HCT116 (cell line): ENCODE measurements around the gene DPYD. TPM values are rescaled to one million over a fixed set of nuclear protein-coding genes. Genes with fewer than 3 reads are reported as not detected.

ENCODE experiments used
- ATAC-seq: fragments of 200-7000 bp; cut with Tn5 transposase; 2 replicates; pipeline ENCODE4 v1.9.1; 2020; ENCODE audit warnings: mild to moderate bottlenecking, moderate library complexity
- BruUV-seq: library from RNA; stranded (reverse); fragments of 400-500 nt; replicated peaks from 2 replicates; lab custom pipeline; 2021; lab: Mats Ljungman, UMichigan
- CTCF ChIA-PET: fragments of 300-600 bp; sonication (Branson Sonifier 250); formaldehyde crosslinking; loops from one replicate; lab custom pipeline; 2021; ENCODE audit warnings: antibody characterized with exemption; lab: Charles Lee
- POLR2A ChIA-PET: fragments of 300-600, 350-600 bp; sonication (Branson Sonifier 250); formaldehyde crosslinking; loops from one replicate; lab custom pipeline; 2021; ENCODE audit warnings: antibody characterized with exemption; lab: Charles Lee
- RAD21 ChIA-PET, 2 experiments: fragments of 300-600 bp; sonication (Branson Sonifier 250); formaldehyde crosslinking; loops; one replicate each; lab custom pipeline; 2023; ENCODE audit warnings: low total read pairs in 2 of 2; ENCODE audit not compliant: uncharacterized antibody in 2 of 2, unreplicated experiment in 2 of 2, low non-redundant PET in 1 of 2; lab: Charles Lee
- DNase-seq: peaks from one replicate; pipeline ENCODE4 v3.0.0-alpha.2; 2010; ENCODE audit warnings: low read depth, low spot score
- H2AFZ ChIP-seq: fragments of 200-600 bp; shearing (Covaris generic), sonication (generic); 2 replicates; pipeline ENCODE4 v1.6.1; 2017; ENCODE audit warnings: low read depth, mixed run types, mixed read lengths, antibody characterized with exemption, low read length; ENCODE audit not compliant: poor library complexity, severe bottlenecking
- H3K27ac ChIP-seq: 2 replicates; pipeline ENCODE4 v1.5.1; 2012; ENCODE audit warnings: low read depth, low read length
- H3K27me3 ChIP-seq: fragments of 200-600 bp; sonication (generic); 2 replicates; pipeline ENCODE4 v1.6.1; 2016; ENCODE audit warnings: mixed run types, low read length, mixed read lengths; ENCODE audit not compliant: insufficient read depth
- H3K36me3 ChIP-seq, 2 experiments: fragments of 200-500 bp in 1 of 2; fragments of 200-600 bp in 1 of 2; sonication (Bioruptor generic) in 1 of 2; sonication (generic) in 1 of 2; 2 replicates each; pipeline versions ENCODE4 v1.5.1 to v1.6.1; 2014 to 2016; ENCODE audit warnings: low read length in 2 of 2, inconsistent platforms in 1 of 2, mixed read lengths in 1 of 2, mixed run types in 1 of 2; ENCODE audit not compliant: insufficient read depth in 2 of 2, control insufficient read depth in 1 of 2
- H3K4me1 ChIP-seq, 2 experiments: fragments of 200-600 bp in 1 of 2; sonication (generic) in 1 of 2; 2 replicates each; pipeline versions ENCODE4 v1.5.1 to v1.6.1; 2012 to 2017; ENCODE audit warnings: low read length in 2 of 2, inconsistent platforms in 1 of 2, mild to moderate bottlenecking in 1 of 2, mixed read lengths in 1 of 2, mixed run types in 1 of 2, moderate library complexity in 1 of 2; ENCODE audit not compliant: insufficient read depth in 2 of 2, control insufficient read depth in 1 of 2
- H3K4me2 ChIP-seq: fragments of 200-600 bp; sonication (generic); 2 replicates; pipeline ENCODE4 v1.6.1; 2017; ENCODE audit warnings: mixed run types, low read length, mixed read lengths
- H3K4me3 ChIP-seq, 2 experiments: fragments of 200-600 bp in 1 of 2; sonication (generic) in 1 of 2; replicated peaks in 1 of 2; 2 replicates each; pipeline ENCODE4 v1.5.1; 2011 to 2016; ENCODE audit warnings: low read length in 2 of 2, control low read depth in 1 of 2, low read depth in 1 of 2, mild to moderate bottlenecking in 1 of 2, mixed read lengths in 1 of 2, mixed run types in 1 of 2
- H3K79me2 ChIP-seq: fragments of 200-600 bp; sonication (generic); 2 replicates; pipeline ENCODE4 v1.6.1; 2017; ENCODE audit warnings: mild to moderate bottlenecking, mixed run types, low read length, moderate library complexity, mixed read lengths; ENCODE audit not compliant: insufficient read depth
- H3K9ac ChIP-seq: fragments of 200-600 bp; sonication (generic); 2 replicates; pipeline ENCODE4 v1.6.1; 2016; ENCODE audit warnings: low read length, mixed read lengths
- H3K9me2 ChIP-seq: fragments of 200-600 bp; sonication (generic), shearing (Covaris generic); 2 replicates; pipeline ENCODE4 v1.6.1; 2017; ENCODE audit warnings: mixed run types, mild to moderate bottlenecking, moderate library complexity; ENCODE audit not compliant: insufficient read depth
- H3K9me3 ChIP-seq, 2 experiments: fragments of 200-500 bp in 1 of 2; fragments of 200-600 bp in 1 of 2; sonication (Bioruptor generic) in 1 of 2; sonication (generic) in 1 of 2; 2 replicates each; pipeline ENCODE4 v1.6.1; 2014 to 2017; ENCODE audit warnings: low read length in 2 of 2, mixed read lengths in 2 of 2, inconsistent platforms in 1 of 2, low read depth in 1 of 2, mild to moderate bottlenecking in 1 of 2, mixed run types in 1 of 2, moderate library complexity in 1 of 2; ENCODE audit not compliant: control insufficient read depth in 1 of 2, insufficient read depth in 1 of 2
- H4K20me1 ChIP-seq: fragments of 200-600 bp; sonication (generic), shearing (Covaris generic); 2 replicates; pipeline ENCODE4 v1.6.1; 2017; ENCODE audit warnings: mixed run types, mild to moderate bottlenecking, moderate library complexity; ENCODE audit not compliant: insufficient read depth
- ATF3 ChIP-seq: IDR thresholded peaks from 2 replicates; pipeline ENCODE4 v1.6.1; 2012
- CBX3 ChIP-seq: IDR thresholded peaks from 2 replicates; pipeline ENCODE4 v1.6.1; 2012; ENCODE audit warnings: low read depth
- EGR1 ChIP-seq: IDR thresholded peaks from 2 replicates; pipeline ENCODE4 v1.6.1; 2012; ENCODE audit warnings: low read depth
- EZH2 ChIP-seq: fragments of 200-600 bp; sonication (generic); IDR thresholded peaks from 2 replicates; pipeline ENCODE4 v1.6.1; 2017; ENCODE audit warnings: antibody characterized with exemption, mixed run types
- EZH2phosphoT487 ChIP-seq: fragments of 200-600 bp; IDR thresholded peaks from 2 replicates; pipeline ENCODE4 v1.6.1; 2018; ENCODE audit warnings: antibody characterized with exemption, borderline replicate concordance
- MAX ChIP-seq: IDR thresholded peaks from 2 replicates; pipeline ENCODE4 v1.6.1; 2012
- POLR2A ChIP-seq: IDR thresholded peaks from 2 replicates; pipeline ENCODE4 v1.7.0; 2011; ENCODE audit warnings: borderline replicate concordance; ENCODE audit not compliant: insufficient read depth, insufficient read length; ENCODE audit errors: extremely low read depth
- POLR2AphosphoS5 ChIP-seq: IDR thresholded peaks from 2 replicates; pipeline ENCODE4 v1.6.1; 2011; ENCODE audit warnings: mild to moderate bottlenecking, low read depth, low read length, moderate library complexity
- RAD21 ChIP-seq: IDR thresholded peaks from 2 replicates; pipeline ENCODE4 v1.6.1; 2012; ENCODE audit warnings: low read depth, mild to moderate bottlenecking
- SRF ChIP-seq: IDR thresholded peaks from 2 replicates; pipeline ENCODE4 v1.6.1; 2012; ENCODE audit warnings: low read depth
- YY1 ChIP-seq: IDR thresholded peaks from 2 replicates; pipeline ENCODE4 v1.6.1; 2011; ENCODE audit warnings: low read length, low read depth, moderate library complexity, mild to moderate bottlenecking; ENCODE audit not compliant: insufficient replicate concordance; ENCODE audit errors: extremely low read depth
- ZBTB33 ChIP-seq: IDR thresholded peaks from 2 replicates; pipeline ENCODE4 v1.6.1; 2011; ENCODE audit warnings: mild to moderate bottlenecking, low read length, moderate library complexity; ENCODE audit not compliant: insufficient replicate concordance; ENCODE audit errors: extremely low read depth
- ZFX ChIP-seq: fragments of 450-650 bp; IDR thresholded peaks from 2 replicates; pipeline ENCODE4 v1.6.1; 2017
- ZNF274 ChIP-seq: fragments of 200-500 bp; sonication (Bioruptor generic); IDR thresholded peaks from 2 replicates; pipeline ENCODE4 v1.6.1; 2014; ENCODE audit warnings: mild to moderate bottlenecking, low read depth, low read length, inconsistent platforms
- intact Hi-C: fragments of 100-400 bp; cut with micrococcal nuclease; formaldehyde crosslinking; loops from 2 replicates; pipeline ENCODE4 v1.10.0; 2022
- total RNA-seq: library from RNA; stranded (reverse); gene quantifications from one replicate; pipeline ENCODE4 v1.2.1, GENCODE V29; 2021; ENCODE audit not compliant: unreplicated experiment

Gene DPYD
- total RNA-seq, 1 experiment from 2014 or later, result 1.7 TPM

GRCh38 chr1:97200595-97200994, 720.2 kb downstream of the DPYD start:
- ChIA-PET RAD21 (no interaction called here), CTCF (interaction anchor here (1.7 kb wide), 1 partner anchor 62 kb away, joined by 3 read pairs; no protein-coding TSS in a partner anchor)

More at GRCh38 chr1:97200595-97200994, 720.2 kb downstream of the DPYD start:
- H3K9me2 ChIP-seq, result no peaks in the 10 kb centered on the region
- no peaks in the 10 kb centered on the region for H3K79me2 ChIP-seq
- no peak overlapping the region for H3K4me3 ChIP-seq
- no peak overlapping the region for H3K9ac ChIP-seq
- no peak for TF ChIP-seq MAX
- no peak for TF ChIP-seq SRF
- TF ChIP-seq EGR1, result no peak
- no peak for TF ChIP-seq POLR2AphosphoS5
- no peak for TF ChIP-seq ZFX
- TF ChIP-seq EZH2phosphoT487, result no peak
- no peak for TF ChIP-seq POLR2A
- TF ChIP-seq ZNF274, result no peak
- no peak for TF ChIP-seq EZH2
- TF ChIP-seq RAD21, result no peak
- no peak for TF ChIP-seq ATF3
- no peak for TF ChIP-seq CBX3
- no peak for TF ChIP-seq ZBTB33
- no peak for TF ChIP-seq YY1
- H3K9me3 ChIP-seq, result no peaks in the 10 kb centered on the region
- H3K36me3 ChIP-seq, result no peaks in the 10 kb centered on the region
- H3K4me2 ChIP-seq, result no peak overlapping the region
- H4K20me1 ChIP-seq, result no peaks in the 10 kb centered on the region
- no peak overlapping the region for H2AFZ ChIP-seq
- POLR2A ChIA-PET, result no interaction called here
- no peak overlapping the region for H3K27ac ChIP-seq
- no peaks in the 10 kb centered on the region for H3K27me3 ChIP-seq
- no TSS peak for BruUV-seq
- no peak for DNase-seq
- intact Hi-C loops, result no loop called here
- H3K4me1 ChIP-seq, result no peaks in the 10 kb centered on the region
- ATAC-seq, result no peak
